GM21528 (cell line): ENCODE data around the gene PRKCE.
A peak's percentile ranks its signal among the peaks of the same experiment; 100 is the strongest.

Source experiments
- ATAC-seq: cut with Tn5 transposase; IDR thresholded peaks from one replicate; pipeline ENCODE4 v1.9.1; 2021; ENCODE audit warnings: mild to moderate bottlenecking, moderate library complexity; ENCODE audit not compliant: unreplicated experiment, low FRiP score

The PRKCE gene

DNA sequence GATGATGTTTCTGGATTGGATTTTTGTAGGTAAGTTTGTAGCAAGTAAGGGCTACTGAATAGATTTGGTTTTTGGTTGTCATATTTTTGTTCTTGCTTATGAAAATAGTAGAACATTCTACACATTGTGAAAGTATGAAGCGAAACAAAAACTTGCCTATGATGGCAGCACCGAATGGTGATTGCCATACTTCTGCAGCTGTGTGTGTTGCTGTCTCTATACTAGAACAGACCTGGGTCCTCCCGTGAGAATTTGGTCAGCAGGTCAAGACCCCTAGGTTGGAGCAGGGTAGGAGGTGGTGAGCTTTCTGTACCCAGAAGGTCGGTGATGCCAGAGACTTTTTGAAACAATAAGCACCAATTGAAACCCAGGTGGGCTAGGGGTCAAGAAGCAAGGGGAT is 322.6 kb downstream of the PRKCE start:
- ATAC-seq = peak; percentile 66

DNA sequence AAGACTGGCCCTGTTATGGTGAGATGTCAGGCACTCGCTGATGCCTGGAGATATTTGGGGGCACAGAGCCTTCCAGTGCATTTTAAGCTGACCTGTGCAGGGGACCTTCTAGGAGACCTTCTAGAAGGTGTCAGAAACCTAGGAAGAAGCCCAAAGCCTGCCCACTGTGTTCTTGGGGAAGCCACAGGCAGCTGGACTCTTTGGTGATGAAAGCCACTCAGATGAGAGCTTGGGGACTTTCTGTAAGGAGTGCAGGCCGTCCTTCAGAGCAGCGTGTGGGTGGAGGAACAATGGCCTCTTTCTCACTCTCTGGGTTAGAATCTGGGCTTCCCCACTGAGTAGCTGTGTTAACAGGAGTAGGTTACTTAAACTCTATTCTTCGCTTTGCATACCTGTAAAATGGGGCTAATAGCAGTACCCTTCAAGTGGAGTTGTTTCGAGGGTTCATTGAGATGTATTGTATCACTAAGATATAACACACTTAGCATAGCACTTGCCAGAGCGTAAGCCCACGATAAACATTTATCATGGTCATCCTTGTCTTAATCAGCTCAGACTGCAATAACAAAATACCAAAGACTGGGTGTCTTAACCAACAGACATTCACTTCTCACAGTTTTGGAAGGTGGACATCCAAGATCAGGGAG is 323.4 kb downstream of the PRKCE start:
- peak; percentile 49 for ATAC-seq

DNA sequence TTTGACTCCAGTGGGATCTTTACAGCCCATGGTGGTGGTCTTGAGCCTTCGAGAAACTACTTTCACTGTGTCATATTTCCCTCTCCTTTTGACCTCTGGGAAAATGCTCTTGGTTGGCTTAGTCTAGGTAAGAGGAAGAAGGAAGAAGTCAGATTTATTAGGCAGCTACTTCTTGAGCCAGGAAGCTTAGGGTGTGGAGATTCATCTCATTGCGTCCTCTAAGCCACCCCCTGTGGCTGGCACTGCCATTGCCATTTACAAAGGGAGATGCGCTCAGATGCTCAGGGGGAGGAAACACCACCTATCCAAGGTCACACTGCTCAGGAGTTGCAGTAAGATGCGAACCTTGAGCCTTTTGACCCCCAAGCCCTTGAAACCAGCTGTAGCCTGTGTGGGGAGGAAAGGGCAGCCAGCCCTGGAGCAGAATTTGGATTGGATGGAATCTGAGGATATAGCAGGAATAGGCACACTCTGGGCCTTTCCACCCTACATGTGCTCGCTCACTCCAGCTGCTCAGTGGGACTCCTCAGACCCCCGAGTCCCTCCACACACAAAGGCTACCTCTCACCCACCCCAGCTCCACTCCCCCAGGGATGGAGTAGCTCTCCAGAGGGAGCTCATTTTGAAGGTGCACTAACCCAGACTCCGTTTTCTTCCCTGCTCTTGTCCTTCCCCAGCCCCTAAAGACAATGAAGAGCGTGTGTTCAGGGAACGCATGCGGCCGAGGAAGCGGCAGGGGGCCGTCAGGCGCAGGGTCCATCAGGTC is 324.5 kb downstream of the PRKCE start:
- ATAC-seq = no peak

DNA sequence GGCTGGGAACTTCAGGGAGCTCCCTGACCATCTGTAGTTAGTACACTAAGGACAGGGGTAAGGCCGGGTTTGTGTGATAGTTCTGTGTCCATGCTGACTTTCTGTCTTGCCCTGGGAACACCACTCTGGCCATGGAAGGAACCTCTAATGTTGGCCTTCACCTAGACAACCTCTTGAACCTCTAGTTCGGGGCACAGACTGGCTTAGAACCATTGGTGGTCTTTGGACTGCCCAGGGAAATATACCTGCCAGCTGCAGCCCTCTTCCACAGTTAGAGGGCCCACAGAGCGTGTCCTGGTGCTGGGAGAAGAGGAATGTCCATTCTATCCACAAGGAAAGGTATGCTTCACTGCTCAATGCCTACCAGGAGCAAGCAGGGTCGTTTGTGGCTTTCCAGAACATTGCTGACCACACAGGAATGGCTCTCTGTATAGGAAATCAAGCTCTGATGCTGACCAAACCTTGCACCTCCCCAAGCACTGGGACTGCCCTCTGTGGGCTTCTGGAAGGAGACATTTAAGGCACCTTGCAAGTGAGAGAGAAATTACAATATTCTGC is 326.9 kb downstream of the PRKCE start:
- ATAC-seq = no peak

DNA sequence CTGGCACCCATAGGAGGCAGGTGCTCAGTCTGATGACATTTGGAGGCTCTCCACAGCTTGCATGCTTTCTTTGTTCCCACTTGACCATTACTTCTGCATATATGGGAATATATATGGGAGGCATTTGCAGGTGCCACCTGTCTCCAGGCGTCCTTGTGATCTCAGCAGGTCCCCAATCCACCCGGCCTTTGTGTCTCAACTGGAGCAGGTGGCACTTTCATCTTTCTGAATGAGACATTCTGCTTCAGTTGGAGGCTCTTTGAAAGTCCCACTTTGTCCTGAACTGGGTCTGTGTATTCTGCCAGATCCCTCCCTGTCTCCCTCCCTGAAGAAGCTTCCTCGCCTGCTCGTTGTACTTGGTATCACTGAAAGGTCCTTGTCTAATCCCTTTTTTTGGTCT is 327.6 kb downstream of the PRKCE start:
- ATAC-seq = no peak

GRCh38 chr2:45980161-45980865 is 328.8 kb downstream of the PRKCE start:
- no peak for ATAC-seq

DNA sequence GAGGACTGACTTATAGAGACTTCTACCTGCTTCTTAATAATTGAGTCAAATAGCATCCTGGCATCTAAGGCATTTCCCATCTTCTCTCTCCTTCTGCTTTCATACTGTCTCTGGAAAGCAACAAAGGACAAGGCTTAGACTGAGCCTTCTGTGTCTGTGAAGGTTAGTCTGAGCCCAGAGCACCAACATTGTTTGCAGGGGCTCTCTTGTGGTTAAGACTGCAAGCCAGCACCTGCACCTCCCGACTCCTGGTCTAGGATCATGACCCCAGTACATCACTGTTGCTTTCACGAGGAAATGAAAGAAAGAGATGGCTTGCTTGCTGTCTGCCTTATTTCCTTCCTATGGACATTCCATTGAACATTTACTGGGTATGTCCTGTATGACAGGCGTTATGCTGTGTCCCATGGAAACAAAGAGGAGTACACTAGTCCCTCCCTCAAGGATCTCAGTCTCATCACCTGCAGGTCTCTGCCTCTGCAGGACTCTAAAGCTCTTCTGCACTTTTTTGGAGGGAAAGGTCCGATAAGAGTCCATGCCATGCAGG is 330.0 kb downstream of the PRKCE start:
- no peak for ATAC-seq

DNA sequence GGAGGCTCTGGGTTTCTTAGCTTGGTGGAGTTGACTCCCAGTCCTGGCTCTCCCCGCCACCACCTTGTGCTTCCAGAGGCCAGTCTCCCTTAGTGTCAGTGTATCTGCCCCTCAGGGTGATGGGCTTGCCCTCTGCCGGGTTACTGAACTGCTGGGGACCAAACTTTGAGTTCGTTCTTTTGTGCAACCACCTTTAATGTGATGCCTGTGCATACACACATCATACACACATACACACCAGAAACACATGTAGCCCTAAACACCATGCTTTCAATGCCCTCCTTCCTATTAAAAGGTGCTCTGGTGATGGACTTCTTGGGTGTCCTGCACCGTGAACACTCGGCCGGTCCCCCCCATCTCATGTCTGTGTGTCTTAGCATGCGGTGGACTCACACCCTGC is 330.6 kb downstream of the PRKCE start:
- no peak for ATAC-seq

DNA sequence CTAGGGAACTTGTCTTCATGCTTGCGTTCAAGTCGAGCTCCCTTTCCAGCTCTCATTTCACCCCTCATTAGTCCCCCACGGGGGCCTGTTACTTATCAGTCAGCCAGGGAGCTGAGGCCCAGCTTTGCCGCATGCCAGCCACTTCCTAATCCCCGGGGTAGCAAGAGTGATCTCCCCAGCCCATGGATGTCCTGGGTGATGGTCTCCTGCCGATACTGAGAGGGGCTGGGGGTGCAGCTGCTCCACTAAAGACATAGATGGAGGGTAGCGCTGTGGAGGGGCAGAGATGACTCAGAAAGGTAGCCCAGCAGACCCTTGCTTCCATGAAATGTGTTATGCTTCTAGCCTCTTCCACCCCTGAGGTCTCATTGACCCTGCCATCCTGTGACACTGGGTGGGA is 331.7 kb downstream of the PRKCE start:
- ATAC-seq = no peak

DNA sequence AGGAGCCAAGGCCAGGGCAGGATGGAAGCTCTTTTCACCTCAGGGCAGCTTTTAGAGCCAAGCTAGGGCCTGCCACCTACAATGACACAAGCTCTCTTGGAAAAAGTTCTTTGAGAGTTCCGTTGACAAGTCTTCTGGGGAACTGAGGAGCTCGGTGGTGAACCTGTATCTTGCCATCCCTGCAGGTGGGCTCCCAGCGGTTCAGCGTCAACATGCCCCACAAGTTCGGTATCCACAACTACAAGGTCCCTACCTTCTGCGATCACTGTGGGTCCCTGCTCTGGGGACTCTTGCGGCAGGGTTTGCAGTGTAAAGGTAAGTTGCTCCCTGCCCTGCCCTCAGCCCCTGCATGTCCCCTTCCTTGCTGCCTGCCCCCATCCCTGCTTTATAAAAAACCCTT is 332.9 kb downstream of the PRKCE start:
- ATAC-seq = no peak

GRCh38 chr2:45984896-45985473 is 333.5 kb downstream of the PRKCE start:
- no peak for ATAC-seq

DNA sequence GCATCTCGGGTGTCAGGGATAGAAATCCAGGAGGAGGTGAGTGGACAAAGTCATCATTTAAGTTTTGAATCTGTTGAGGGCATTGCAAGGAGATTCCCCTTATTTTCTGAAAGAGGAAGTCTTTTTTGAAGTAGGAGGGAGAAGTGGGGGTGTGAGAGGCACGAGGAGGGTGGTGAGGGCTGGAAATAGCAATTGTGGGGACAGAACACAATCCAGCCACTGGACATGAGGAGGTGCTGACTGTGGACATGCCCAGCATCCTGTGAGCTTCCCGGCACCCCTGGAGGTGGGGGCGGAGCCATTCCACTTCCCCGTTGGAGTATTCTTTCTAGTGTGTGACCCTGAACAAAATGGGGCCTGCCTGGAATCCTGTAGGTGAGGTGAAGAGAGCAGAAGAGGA is 335.0 kb downstream of the PRKCE start:
- no peak for ATAC-seq

- ATAC-seq = no peak
Observed at GRCh38 chr2:45987856-45988255, 336.4 kb downstream of the PRKCE start.

DNA sequence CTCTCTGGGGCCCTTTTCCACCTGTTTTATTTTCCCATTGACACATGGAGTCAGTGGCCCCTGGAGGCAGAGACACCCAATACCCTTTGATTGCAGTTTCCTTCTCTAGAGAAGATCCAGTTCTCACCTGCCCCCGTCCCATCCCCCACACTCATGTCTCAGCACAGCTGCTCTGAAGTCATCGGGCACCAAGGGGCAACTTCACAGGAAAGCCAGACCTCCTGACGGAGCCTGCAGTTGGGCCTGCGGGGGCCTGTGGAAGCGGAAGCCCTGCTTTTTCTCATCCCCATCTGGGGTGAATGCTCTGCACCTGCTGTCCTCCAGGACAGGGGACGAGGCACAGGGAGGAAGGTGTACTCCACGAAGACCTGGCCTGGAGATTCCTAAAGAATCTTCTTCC is 337.4 kb downstream of the PRKCE start:
- ATAC-seq = no peak

DNA sequence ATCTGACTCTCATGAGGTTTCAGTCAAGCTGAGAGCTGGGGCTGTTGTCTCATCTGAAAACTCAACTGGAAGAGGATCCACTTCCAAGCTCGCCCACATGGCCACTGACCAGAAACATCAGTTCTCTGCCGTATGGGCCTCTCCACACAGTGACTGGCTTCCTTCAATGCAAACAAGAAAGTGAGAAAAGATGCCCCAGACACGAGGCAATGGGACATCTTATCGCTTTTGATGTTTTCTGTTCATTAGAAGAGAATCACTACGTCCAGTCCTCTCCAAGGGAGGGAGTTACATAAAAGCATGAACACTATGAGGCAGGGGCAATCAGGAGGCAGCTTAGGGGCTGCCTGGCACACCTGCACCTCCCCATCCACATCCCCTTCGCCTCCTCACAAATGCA is 338.7 kb downstream of the PRKCE start:
- ATAC-seq = no peak

- ATAC-seq = no peak
Observed at GRCh38 chr2:45992021-45992740, 340.7 kb downstream of the PRKCE start.

DNA sequence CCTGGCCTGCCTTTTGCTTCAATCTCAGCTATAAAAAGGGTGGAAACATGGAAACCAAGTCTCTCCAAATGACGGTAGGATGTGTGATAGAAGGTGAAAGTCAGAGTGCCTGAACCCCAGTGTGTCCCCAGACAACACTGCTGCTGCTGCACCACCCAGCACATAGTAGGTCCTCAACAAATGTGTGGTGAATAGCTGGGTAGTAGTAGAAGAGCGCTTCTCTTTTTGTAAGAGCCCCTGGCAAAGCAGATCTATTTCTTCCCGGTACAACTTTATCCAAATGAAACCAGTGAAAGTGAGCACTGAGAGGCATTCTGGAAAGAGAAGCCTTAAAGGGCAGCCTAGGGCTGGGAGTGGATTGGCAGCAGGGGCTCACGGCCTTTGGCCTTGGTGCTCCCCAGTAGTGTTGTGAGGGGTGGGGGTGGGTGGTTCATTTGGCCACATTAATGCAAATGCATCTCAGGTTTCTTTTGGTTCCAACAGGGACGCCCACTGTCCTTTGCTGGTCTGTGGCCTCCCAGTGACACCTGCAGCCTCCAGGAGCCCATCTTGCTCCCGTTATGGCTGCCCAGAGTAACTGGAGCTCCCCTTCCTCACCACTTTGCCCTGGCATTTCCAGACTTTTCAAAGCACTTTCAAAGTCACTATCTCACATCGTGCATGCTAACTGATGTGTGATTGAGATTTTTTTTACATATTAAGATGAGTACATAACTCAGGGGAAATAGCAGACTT is 341.4 kb downstream of the PRKCE start:
- ATAC-seq = no peak

DNA sequence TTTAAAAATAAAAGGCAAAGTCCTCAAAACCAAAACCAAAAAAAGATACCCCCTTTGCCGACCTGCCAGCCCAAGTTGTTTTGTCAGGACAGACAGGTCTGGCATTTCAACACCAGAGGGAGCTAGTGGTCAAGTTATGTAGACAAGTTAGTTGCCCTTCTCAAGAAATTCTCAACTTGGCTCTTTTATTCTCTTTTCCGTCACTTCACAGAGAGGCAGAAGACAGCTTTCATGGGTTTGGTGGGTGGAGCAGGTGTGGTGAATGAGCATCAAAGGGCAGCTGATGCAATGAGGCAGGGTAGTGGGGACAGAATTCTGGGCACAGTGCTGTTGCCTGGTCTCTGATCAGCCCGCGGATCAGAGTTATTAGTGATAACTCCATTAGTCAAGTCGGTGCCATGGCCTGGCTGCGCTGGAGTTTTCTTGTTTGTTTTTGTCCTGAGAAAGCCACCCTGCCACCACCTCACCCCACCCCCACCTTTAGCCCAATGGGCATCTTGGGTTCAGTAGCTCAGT is 342.1 kb downstream of the PRKCE start:
- no peak for ATAC-seq

- ATAC-seq = no peak
Observed at GRCh38 chr2:45994060-45994459, 342.6 kb downstream of the PRKCE start.
